Renal cortex interstitium (tissue), 11 donors: ENCODE data around the gene TGM5. TPM values are rescaled to one million over a fixed set of nuclear protein-coding genes. Genes with fewer than 3 reads are reported as not detected.

Experiments used
- DNase-seq, 11 donors: peaks; one replicate each; pipeline ENCODE4 v3.0.0-alpha.2; 2013; ENCODE audit warnings: low read depth in 9 of 11, low spot score in 4 of 11; ENCODE audit errors: extremely low read depth in 1 of 11
- polyA plus RNA-seq, 3 donors: library from polyadenylated mRNA; unstranded; fragments of 120-200 nt; gene quantifications; one replicate each; pipeline ENCODE4 v1.2.1, GENCODE V29; 2013; ENCODE audit not compliant: insufficient read length in 3 of 3

The TGM5 gene
- polyA plus RNA-seq, 3 donors = not detected

- peak; percentile 7 to 57 (median 33) for DNase-seq
These were observed 41.4 kb downstream of the TGM5 start for GRCh38 chr15:43225201-43225949.

GRCh38 chr15:43221422-43221821, 45.3 kb downstream of the TGM5 start:
- no peak for DNase-seq

DNA sequence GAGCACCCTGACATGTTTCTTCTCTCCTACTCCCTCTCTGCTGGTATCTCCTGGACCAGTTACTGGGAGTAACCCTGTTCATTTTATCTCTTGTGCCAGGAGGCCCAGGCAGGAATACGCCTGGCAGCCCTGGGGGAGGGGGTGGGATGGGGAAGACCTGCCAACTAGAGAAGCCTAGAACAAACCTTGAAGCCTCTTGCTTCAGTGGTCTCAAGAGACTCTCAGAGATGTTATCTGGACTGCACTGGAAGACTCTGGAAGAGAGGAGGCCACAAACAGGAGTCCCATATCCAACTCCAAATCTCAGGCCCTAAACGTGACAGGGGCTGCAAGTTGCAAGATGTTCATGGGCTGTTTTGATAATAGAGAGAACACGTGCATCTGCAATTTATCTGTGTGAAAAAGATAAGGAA, 45.7 kb downstream of the TGM5 start, which contains the start of gene EPB42:
Gene EPB42 (minus strand): TSS at position 28 of the 413 bp plus-strand sequence. CDS start 193 bp downstream, outside the sequence.
- no peak for DNase-seq

GRCh38 chr15:43219929-43220928, 46.5 kb downstream of the TGM5 start:
- DNase-seq = no peak

GRCh38 chr15:43218908-43219706, 47.6 kb downstream of the TGM5 start:
- DNase-seq = peak in 2 of 11 donors; percentile 13

DNA sequence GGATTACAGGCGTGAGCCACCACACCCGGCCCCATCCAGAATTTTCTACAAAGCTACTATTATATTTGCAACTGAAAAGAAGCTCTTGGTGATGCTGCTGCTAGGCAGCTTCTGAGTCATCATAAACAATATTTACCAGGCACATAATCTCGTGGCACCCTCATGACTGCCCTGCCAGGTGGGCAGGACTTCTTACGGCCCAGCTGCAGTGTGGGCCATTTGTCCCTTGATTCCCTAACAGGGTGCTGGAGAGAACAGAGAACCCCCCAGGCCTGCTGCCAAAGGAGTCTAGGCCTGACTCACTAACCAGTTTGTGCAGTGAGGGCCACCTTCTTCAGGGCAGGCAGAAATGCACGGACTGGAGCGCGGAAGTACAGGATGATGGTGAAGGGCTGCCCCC, 50.8 kb downstream of the TGM5 start:
- no peak for DNase-seq

DNA sequence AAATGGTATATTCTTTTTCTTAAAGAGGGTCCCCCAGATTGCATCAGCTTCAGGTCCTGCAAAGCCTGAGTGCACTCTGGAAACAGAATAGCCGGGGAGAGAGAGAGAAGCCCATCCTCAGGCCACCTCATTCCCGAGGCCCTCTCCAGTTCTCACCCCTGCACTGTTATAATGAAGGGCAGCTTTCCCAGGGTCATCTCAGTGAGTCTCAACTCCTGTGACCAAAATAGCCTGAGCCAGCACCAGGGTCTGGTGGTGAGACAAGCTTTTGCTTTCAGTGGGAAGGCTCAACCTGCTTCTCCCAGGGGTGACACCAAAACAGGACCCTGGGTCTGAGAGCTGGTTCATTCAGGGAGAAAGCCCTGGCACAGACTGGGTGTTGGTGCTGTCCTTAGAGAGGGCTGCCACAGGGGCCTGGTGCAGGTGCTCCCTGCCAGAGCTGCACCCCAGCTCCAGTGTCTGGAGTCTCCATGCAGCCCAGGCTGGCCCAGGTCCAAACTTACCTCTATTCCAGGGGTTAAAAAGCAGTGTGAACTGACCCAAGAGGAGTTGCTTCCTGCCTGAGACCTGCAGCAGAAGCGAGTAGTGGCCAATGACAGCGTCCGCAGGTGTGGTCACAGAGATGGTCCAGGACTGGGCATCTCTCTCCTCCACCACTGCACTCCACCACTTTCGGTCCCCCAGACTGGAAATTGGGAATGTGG, 52.0 kb downstream of the TGM5 start:
- no peak for DNase-seq

DNA sequence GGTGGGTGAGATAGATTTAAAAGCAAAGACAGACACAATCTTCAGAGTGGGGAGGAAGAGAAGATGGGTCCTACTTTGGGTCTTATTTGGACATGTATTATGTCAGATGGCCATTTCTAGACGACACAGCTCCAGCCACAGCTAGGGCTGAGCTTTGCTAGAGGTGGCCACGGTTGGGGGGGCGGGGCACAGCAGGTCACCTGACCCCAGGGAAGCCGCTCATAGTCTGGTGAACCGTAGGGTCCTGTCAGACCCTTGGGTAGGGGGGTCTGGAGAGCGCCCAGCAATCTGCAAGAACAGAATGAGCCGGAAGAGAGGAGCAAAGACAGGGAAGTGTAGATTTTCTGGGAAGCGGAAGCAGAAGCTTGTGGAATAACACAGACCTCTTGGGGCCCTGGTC, 52.6 kb downstream of the TGM5 start:
- DNase-seq = no peak

GRCh38 chr15:43213466-43213865, 53.3 kb downstream of the TGM5 start:
- DNase-seq = no peak

DNA sequence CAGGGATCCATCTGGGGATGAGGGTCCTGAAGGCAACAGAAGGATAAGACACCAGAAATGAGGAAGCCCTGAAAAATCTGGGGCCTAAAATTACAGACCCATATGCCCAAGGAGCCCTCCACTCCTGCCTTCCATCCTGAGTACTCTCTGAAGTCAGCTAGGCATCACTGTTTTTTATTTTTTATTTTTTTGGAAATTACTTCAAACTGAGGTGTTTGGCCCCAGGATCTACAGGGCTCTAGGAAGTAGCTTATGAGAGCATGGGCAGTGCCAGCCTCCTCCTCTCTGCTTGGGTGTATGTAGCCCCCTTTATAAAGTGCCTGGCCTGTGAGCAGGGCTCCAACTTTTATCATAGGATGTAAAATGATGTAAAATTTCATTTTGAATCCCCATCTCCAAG, 53.8 kb downstream of the TGM5 start:
- DNase-seq = no peak

DNA sequence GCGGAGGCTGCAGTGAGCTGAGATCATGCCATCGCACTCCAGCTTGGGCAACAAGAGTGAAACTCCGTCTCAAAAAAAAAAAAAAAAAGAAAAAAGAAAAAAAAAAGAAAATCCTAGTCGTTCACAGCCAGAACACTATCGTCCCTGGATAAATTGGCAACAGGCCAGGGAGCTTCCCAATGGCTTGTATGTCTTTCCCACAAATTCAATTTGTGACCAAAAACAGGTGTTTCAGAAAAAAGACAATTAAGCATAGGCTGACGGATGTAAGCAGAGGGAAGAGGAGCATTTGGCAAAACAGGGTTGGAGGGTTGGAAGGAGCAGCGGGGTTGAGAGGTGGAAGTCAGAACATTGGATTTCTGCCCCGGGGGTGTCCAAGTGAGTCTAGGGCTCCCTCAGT, 54.4 kb downstream of the TGM5 start:
- no peak for DNase-seq

DNA sequence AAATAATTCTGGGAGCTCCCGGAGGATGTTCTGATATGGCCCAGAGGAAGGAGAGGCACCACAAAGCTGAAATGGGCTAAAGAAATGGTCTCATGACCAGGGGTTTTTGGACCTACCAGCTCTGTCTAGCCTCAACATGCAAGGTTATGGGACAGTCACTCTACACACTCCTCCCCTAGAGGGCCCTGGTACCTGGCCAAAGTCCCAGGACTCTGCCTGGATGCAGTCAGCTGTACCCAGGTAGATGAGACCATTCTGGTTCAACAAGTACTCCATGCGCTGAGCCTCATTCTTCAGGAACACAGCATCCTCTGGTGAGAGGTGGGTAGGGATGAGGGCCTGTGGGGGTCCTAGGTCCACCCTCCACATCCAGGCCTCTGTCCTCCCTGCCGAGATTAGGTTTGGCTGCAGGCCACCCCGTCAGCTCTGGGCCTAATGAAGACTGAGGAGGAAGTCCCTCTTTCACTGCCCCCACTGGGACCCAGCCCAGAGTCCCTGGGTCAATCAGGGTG, 55.4 kb downstream of the TGM5 start:
- DNase-seq = no peak

GRCh38 chr15:43210807-43211206, 55.9 kb downstream of the TGM5 start:
- DNase-seq = no peak

DNA sequence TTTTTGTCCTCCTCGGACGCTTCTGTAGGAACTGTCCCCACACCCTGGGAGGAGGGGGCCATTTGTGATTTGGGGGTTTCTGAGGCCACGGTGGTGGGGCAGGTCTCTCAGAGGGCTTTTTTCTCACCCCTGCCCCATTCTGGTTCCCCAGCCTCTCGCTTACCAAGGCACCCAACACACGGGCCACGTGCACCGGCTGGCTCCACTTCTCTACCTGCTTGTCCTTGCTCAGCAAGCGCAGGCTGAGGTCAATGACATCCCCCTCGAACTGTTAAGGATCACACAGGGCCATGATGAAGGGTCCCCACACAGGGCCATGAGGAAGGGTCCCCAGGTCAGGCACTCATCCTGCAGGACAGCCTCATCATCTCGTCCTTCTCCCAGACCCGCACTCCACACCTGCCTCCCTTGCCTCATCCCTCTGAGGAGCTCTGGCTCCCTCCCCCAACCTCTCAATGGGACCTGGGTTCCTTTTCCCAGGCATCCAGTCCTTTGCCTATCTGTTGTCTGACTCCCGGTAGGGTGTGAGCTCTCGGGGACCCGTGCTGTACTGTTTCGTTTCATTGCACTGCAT, 56.5 kb downstream of the TGM5 start:
- no peak for DNase-seq

GRCh38 chr15:43209059-43209824, 57.5 kb downstream of the TGM5 start:
- no peak for DNase-seq

GRCh38 chr15:43208052-43209002, 58.4 kb downstream of the TGM5 start:
- DNase-seq = no peak
